Cardiac septum (tissue), 1 donor: ENCODE measurements around the gene RNF26. TPM values are rescaled to one million over a fixed set of nuclear protein-coding genes. Genes with fewer than 3 reads are reported as not detected.

Experiments used
- DNase-seq: peaks from one replicate; pipeline ENCODE4 v3.0.0-alpha.2; 2020; ENCODE audit warnings: low spot score
- intact Hi-C: fragments of 100-400 bp; cut with DNase I; formaldehyde crosslinking; loops from one replicate; pipeline ENCODE4 v1.14.0; 2022
- long read RNA-seq: library from polyadenylated mRNA; unstranded; transcript quantifications from one replicate; pipeline ENCODE4 v2.0.0, GENCODE V29; 2021
- total RNA-seq: library from RNA; stranded (reverse); fragmentation: NEBNext Ultra II Directional; extraction: Animal tissue kit (Norgen Biotek cat#: 25700); gene quantifications from one replicate; pipeline ENCODE4 v1.2.1, GENCODE V29; 2021
- donor health status: DM: no; HTN: no; CAD: no.

RNF26 gene
- 10.7 TPM for total RNA-seq
- long read RNA-seq, transcript RNF26-201 (1 exons, 2,787 nt): major isoform, 24 of 24 reads
- long read RNA-seq, partial matches to known transcripts: 0 of 24 reads
- long read RNA-seq, other reads (novel, unspliced or antisense): 0 of 24 reads

- DNase-seq: peak; percentile 96
- intact Hi-C loops: no loop called here
Observed at GRCh38 chr11:119334174-119334930, at the start of gene RNF26. Gene RNF26, plus strand, starts transcription at chr11:119334527. Its CDS starts 596 bp downstream, at chr11:119335123.

- no peak for DNase-seq
- intact Hi-C loops: no loop called here
Observed at GRCh38 chr11:119285431-119285830, 48.9 kb upstream of the RNF26 start.

DNA sequence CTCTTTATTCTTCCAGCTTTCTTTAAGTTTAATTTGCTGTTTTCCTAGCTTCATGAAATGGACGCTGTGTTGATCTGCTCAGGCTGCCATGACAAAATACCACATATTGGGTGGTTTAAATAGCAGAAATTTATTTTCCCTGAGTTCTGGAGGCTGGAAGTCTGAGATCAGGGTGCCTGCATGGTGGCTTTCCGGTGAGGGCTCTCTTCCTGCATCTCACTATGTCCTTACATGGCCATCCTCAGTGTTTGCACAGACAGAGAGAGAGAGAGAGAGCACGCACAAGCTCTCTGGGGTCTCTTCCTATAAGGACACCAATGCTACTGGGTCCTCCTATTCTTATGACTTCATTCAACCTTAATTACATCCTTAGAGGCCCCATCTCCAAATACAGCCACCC, 46.1 kb upstream of the RNF26 start:
- no peak for DNase-seq
- intact Hi-C loops: no loop called here

DNA sequence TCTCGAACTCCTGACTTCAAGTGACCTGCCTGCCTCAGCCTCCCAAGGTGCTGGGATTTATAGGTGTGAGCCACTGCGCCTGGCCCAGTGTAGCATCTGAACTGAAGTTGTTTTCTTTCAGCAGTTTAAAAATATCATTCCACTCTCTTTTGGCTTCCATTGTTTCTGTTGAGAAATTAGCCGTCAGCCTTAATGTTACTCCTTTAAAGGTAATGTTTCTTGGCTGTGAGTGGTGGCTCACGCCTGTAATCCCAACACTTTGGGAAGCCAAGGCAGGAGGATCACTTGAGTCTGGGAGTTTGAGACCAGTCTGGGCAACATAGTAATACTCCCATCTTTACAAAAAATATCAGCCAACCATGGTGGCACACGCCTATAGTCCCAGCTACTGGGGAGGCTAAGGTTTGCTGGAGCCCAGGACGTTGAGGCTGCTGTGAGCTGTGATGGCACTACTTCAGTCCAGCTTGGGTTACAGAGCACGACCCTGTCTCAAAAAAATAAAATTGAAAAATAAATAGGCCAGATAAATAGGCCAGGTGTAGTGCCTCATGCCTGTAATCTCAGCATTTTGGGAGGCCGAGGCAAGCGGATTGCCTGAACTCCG, 43.3 kb upstream of the RNF26 start:
- intact Hi-C loops: no loop called here

GRCh38 chr11:119293461-119293860, 40.9 kb upstream of the RNF26 start:
- intact Hi-C loops: no loop called here
- DNase-seq: no peak

More for the DNA sequence above, 43.3 kb upstream of the RNF26 start:
- DNase-seq: no peak

- intact Hi-C loops: no loop called here
- DNase-seq: no peak
Observed at GRCh38 chr11:119295178-119295577, 39.1 kb upstream of the RNF26 start.

DNA sequence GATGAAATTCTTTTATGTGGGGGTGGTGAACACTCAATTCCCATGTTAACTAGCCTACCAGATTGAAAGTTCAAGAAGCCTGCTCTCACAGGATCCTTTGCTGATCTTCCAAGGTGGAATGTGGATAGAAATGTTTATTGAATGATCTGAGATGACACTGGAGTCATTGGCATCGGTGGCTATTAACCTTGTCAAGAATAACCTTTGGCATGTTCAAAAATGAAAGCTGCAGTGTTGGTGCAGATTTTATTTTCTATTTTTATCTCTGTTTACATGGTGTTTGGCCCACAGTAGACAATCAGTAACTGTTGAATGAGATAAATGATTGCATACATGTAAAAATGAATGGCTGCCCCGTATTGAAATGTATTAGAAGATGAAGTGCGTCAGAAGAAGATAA, 36.4 kb upstream of the RNF26 start:
- intact Hi-C loops: no loop called here
- no peak for DNase-seq

- DNase-seq: peak; percentile 81
- intact Hi-C loops: no loop called here
Observed at GRCh38 chr11:119298726-119299125, 35.6 kb upstream of the RNF26 start.

GRCh38 chr11:119299416-119299815, 34.9 kb upstream of the RNF26 start:
- DNase-seq: no peak
- intact Hi-C loops: no loop called here

- DNase-seq: no peak
- intact Hi-C loops: no loop called here
Observed at GRCh38 chr11:119300198-119300964, 33.9 kb upstream of the RNF26 start.

DNA sequence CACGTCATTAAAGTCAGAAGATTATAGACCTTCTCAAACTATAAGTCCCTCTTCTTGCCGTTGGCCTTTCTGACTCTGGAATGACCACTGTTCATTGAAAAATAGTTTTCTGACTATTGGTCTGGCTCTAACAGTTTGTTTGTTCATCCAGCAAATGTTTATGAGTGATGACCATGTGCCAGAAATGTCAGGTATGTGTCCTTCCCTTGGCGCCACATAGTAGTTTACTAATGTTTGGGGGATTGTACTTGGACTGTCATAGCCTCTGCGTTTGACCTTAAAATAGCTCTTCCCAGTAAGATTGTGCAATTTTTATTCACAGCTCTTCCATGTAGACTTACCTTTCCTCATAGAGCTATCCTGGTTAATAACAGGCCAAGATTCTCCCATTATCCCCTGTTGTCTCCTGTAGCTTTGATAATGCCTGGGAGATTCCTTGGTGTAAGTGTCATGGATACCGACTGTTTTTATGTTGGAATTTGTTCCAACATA, 31.1 kb upstream of the RNF26 start:
- DNase-seq: no peak
- intact Hi-C loops: no loop called here

DNA sequence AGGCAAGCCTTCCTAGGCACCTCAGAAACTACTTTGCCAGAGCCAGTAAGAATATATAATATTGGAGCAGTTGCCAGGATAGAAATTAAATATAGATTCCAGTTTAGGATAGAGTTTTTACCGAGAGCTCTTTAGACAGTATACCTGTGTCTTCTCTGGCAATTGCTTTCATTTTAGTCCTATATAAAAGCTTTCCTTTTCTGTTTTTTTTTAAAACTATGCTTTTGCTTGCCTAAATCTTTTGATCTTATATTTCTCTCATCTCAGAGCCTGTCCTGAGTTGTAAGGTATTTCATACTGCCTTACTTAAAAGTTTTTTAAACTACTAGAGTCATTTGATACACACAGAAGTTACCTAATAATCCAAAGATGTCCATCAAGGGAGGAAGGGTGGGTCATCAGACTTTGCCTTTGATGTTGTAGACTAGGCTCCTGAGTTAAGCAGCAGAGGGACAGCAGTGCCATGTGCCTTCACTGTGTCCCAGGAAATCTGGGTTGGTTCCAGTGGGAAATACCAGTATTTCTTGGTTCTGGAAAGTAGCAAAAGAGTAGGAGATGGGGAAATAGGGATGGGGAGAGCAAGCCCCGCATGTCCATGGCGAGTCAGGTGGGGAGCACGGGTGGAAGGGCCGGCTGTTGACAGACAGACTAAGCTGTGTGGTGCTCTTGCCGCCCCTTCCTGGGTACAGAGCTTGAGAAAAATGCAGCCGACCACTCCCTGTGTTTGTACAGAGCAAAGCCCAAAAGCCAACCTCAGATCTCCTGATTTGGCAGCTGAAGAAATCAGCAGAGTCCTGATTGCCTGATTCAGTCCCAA, 28.6 kb upstream of the RNF26 start:
- no peak for DNase-seq
- intact Hi-C loops: no loop called here

DNA sequence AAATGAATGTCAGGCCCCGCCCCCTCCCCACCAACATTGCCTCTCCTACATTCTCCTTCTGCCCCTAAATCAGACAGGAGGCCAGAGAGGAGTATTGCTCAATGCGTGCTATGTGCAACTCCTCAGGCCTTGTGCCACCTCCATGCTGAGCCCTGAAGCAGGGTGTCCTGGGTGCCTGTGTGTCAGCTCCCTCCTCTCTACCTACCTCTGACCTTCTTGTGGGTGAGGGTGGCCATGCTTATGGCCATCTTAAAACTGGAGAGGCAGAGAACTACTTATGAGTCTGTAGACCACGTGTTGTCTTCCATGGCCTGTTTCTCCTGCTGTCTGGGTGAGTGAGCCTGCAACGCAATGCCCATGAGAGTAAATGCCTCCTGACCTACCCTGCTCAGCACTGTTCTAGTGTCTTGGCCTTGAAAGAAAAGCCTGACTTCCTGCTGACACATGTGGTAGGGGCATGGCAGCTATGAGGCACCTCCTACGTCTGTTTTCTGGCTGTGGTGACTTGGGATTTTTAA, 27.9 kb upstream of the RNF26 start:
- intact Hi-C loops: no loop called here
- no peak for DNase-seq

GRCh38 chr11:119307219-119307618, 27.1 kb upstream of the RNF26 start:
- intact Hi-C loops: no loop called here
- DNase-seq: no peak

DNA sequence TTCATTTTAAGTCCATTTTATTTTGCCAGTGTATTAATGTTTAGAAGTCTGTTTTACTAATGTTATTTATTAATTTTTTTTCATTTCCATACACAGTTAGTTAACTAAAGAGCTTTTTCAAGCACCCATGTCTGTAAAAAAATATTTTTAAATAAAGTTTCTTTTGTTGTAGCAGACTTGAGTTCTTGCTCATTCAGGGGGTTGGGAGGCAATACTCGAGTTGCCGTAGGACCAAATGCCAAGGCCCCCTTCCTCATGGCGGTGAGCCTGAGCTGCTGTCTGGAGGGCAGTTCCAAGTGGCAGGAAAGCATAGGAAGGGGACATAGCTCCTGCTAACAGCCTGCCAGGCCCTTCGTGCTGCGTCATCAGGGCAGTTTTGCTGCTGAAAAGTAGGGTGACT, 26.4 kb upstream of the RNF26 start:
- no peak for DNase-seq
- intact Hi-C loops: no loop called here

DNA sequence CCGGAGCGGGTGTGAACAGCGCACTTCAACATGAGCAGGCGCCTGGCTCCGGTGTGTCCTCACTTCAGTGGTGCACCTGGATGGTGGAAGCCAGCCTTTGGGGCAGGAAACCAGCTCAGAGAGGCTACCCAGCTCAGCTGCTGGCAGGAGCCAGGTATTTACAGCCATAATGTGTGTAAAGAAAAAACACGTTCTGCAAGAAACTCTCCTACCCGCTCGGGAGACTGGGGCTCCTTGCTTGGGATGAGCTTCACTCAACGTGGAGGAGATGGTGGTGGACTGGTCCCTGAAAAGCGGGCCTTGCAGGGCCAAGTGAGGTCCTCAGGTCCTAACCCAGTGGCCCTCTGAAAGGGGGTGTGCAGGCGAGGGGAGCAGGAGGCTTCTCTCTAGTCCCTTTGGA, 24.9 kb upstream of the RNF26 start:
- DNase-seq: no peak
- intact Hi-C loops: no loop called here

DNA sequence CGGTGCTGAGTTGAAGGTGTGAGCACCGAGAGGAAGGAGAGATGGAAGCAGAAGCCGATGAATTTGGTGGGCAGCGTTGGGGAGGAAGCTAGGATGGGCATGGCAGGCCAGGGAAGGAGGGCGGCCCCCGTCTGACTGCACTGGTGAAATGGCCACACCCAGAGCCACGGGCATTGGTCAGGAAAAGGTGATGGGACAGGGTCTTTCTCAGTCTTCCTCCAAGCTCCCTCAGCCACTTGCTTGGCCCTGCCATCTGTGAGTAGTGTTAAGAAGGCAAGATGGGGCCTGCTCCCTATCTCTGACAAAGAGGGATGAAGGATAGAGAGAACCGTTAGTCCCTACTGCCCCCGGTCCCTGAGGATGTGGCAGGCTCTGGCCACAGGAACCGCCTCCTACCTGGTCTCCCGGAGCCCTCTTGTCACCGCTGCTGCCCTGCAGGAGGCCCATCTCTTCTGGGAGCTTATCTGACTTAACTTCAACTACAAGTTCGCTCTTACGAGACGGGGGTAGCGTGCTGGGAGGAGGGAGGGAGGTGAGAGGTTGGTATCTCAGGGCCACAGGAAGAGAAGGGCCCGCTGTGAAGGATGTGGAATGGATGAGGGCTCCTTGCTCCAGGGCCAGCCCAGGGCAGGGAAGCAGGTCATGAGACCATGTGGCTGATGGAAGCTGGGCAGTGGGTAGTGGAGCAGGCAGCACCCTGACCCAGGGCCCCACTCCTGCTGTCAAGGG, 24.2 kb upstream of the RNF26 start:
- DNase-seq: no peak
- intact Hi-C loops: no loop called here

GRCh38 chr11:119310682-119311052, 23.7 kb upstream of the RNF26 start:
- no peak for DNase-seq
- intact Hi-C loops: no loop called here

DNA sequence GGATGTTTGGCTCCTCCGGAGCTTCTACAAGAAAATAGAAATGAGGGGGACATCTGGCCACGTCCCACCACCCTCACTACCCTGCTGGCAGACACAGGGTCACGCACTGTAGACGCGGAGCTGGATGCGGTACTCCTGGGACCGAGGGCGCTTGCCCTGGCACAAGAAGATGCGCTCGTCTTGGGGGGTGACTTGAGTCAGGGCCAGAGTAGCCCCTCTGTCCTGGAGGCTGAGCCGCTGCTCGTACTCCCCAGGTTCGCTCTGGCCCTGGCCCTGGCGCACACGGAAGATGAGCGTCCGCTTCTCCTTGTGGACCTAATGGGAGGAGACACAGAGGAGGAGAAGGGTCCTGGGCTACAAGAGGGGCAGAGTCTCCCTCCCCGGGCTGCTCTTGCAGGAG, 19.6 kb upstream of the RNF26 start:
- no peak for DNase-seq
- intact Hi-C loops: loop anchor here (5.0 kb wide), 1 partner anchor 107 kb away; the partner anchor contains the start of gene CBL
